ENCODE measurements around the gene DHRS11. TPM values are rescaled to one million over a fixed set of nuclear protein-coding genes. Genes with fewer than 3 reads are reported as not detected.

The DHRS11 gene
- total and polyA plus RNA-seq, 2 of the 8 experiments (the other 6 are each of a cell fraction or from before 2014, with no cell fraction given): 29.5 to 63.3 TPM

- Histone ChIP-seq H3K27me3 (replicated peaks in 1 of 4; ENCODE audit: control insufficient read depth in 3 of 4, extremely low read depth in 1 of 4, insufficient read depth in 3 of 4, low read length in 3 of 4) (no peaks in the 10 kb centered on the region), H3K9ac (replicated peaks in 1 of 4; ENCODE audit: extremely low read depth in 1 of 4, low read depth in 3 of 4, low read length in 3 of 4) (no peak overlapping the region), H2AK5ac (ENCODE audit: low read depth, low read length) (no peak overlapping the region), H3K4ac (replicated peaks; ENCODE audit: insufficient read length, low read depth, low read length) (no peak overlapping the region), H3K23me2 (ENCODE audit: low read depth, low read length) (no peaks in the 10 kb centered on the region), H3K4me3 (ENCODE audit: extremely low read depth in 1 of 4, insufficient read depth in 2 of 4, low read depth in 3 of 4, low read length in 4 of 4) (no peak overlapping the region), H2BK5ac (ENCODE audit: low read depth, low read length) (no peak overlapping the region), H3K4me2 (ENCODE audit: insufficient read depth in 1 of 2, low read depth in 2 of 2, low read length in 2 of 2) (no peak overlapping the region), H3K14ac (ENCODE audit: insufficient read length) (no peak overlapping the region), H4K8ac (ENCODE audit: extremely low read depth, insufficient read depth, low read length) (no peak overlapping the region), H3K4me1 (replicated peaks in 1 of 4; ENCODE audit: control insufficient read depth in 3 of 4, insufficient read depth in 4 of 4, low read length in 3 of 4) (no peaks in the 10 kb centered on the region), H3K23ac (ENCODE audit: insufficient read length) (no peak overlapping the region), H3K9me3 (ENCODE audit: insufficient read depth in 2 of 2, low read depth in 1 of 2, low read length in 1 of 2) (no peaks in the 10 kb centered on the region), H2BK12ac (ENCODE audit: low read depth, low read length) (no peak overlapping the region), H2BK15ac (ENCODE audit: low read length) (no peak overlapping the region), H3K27ac (ENCODE audit: low read depth, low read length) (no peak overlapping the region), H3K36me3 (ENCODE audit: control insufficient read depth in 2 of 4, insufficient read depth in 4 of 4, low read length in 3 of 4) (peaks cover 0 to 33% (median 23%) of the 10 kb centered on the region in 4 experiments; a peak in 7 of 8 replicates), H4K91ac (replicated peaks; ENCODE audit: insufficient read length, low read length) (no peak overlapping the region), H4K5ac (ENCODE audit: insufficient read length, low read depth, low read length) (no peak overlapping the region), H2BK120ac (replicated peaks; ENCODE audit: low read depth, low read length) (no peak overlapping the region), H3K79me2 (ENCODE audit: control insufficient read depth in 1 of 2, insufficient read depth in 2 of 2, low read length in 2 of 2) (no peaks in the 10 kb centered on the region; a peak in 1 of 4 replicates), H3K18ac (ENCODE audit: extremely low read depth, low read length) (no peak overlapping the region), H3K56ac (replicated peaks; ENCODE audit: insufficient read length, low read depth, low read length) (no peak overlapping the region), H2AFZ (ENCODE audit: low read length) (no peak overlapping the region), H2BK20ac (ENCODE audit: low read length) (no peak overlapping the region), H3K79me1 (ENCODE audit: low read depth, low read length) (peaks cover 2% of the 10 kb centered on the region), H4K20me1 (replicated peaks in 1 of 2; ENCODE audit: control insufficient read depth in 1 of 2, insufficient read depth in 2 of 2, low read length in 2 of 2) (peaks cover 0 to 2% of the 10 kb centered on the region in 2 experiments)
- FAIRE-seq (no peak), DNase-seq (ENCODE audit: low read depth in 1 of 2, low spot score in 2 of 2) (no peak)
- TF ChIP-seq RNF2 (IDR thresholded peaks at IDR 0.05; ENCODE audit: borderline replicate concordance, low read depth, low read length, missing control alignments, poor library complexity, severe bottlenecking): no peak
- no peak for TF ChIP-seq HDAC6 (IDR thresholded peaks at IDR 0.05; ENCODE audit: low read depth, low read length)
- no peak for TF ChIP-seq KDM1A (IDR thresholded peaks at IDR 0.05; ENCODE audit: borderline replicate concordance, low read length)
- TF ChIP-seq BCL11A (IDR thresholded peaks at IDR 0.05; ENCODE audit: low read depth in 2 of 2, low read length in 2 of 2): no peak
- TF ChIP-seq CHD1 (IDR thresholded peaks at IDR 0.05; ENCODE audit: low read depth, low read length): no peak
- no peak for TF ChIP-seq RXRA (IDR thresholded peaks at IDR 0.05; ENCODE audit: insufficient read depth, low read depth, low read length)
- TF ChIP-seq RAD21 (IDR thresholded peaks at IDR 0.05 in 1 of 2, conservative IDR thresholded peaks at IDR 0.05 in 1 of 2; ENCODE audit: low read depth in 2 of 2, low read length in 2 of 2): no peak
- no peak for TF ChIP-seq ASH2L (IDR thresholded peaks at IDR 0.05; ENCODE audit: low read length)
- ChIA-PET CTCF (ENCODE audit: partially characterized antibody) (no interaction called here), POLR2A (ENCODE audit: partially characterized antibody) (no interaction called here)
- WGBS, 2 experiments (ENCODE audit: extremely low coverage in 1 of 2, insufficient coverage in 1 of 2, insufficient read length in 1 of 2, insufficient replicate concordance in 2 of 2, low coverage in 1 of 2, low lambda C conversion rate in 2 of 2, missing lambda C conversion rate in 1 of 2): 91% methylated on average over 2 of the region's 2 CpGs; no CpG with 5 or more reads in 1 of the 2 experiments
These were observed 14.9 kb upstream of the DHRS11 start for GRCh38 chr17:36576793-36577192.
